ENCODE data around the gene IFT43.

Gene IFT43

DNA sequence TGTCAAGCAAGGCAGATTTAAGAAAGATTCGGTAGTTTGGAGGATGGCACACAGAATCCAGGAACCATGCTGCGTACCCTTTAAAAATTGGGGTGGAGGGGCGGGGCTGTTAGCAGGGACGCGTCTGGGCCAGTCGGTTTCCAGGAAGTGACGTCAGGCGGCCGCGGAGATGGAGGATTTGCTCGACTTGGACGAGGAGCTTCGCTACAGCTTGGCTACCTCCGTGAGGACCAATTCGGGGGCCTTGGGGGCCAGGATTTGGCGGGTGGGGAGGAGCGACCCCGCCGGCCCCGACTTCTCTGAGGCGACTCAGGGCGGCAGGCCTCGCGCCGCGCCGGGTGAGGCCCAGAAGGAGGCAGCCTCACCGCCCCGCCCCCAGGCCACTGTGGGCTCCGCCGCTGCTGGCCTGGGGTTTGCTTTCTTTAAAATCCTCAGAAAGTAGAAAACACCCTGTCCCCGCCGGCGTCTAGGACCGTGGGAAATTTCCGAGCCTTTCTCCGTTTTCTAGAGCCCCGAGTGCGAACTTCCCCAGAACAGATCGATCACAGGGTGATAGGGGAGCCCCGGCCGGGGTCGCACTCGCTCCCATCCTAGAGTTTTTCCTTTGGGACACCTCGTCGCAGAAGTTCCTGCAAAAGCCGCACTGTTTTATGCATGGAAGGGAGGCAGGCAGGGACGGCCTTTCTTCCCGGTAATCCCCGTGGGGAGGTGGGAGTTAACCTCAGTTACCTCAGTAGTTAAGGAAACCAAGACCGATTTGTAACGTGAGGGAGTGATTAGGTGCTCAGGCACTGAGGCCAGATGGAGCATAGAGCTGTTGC is at the start of gene IFT43:
Gene IFT43, plus strand, starts transcription at position 146 of the 821 bp plus-strand sequence. Its CDS starts 24 bp downstream, at position 170.
- peak; percentile 17 for DNase-seq

DNA sequence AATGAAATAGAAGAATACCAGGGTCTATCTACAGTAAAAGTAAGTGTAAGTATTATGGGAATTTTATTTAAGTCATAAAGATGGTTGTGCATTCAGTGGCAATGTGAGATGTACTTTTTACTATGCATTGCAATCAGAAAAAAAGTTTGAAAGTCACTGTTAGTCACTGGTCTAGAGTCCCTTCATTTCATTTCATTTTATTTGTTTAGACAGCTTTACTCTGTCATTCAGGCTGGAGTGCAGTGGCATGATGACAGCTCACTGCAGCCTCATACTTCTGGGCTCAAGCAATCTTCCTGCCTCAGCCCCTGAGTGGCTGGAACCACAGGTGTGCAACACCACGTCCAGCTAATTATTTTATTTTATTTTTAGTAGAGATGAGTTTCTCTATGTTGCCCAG is 46.4 kb upstream of the IFT43 start:
- DNase-seq, result no peak

- no peak for DNase-seq
These were observed 44.5 kb upstream of the IFT43 start for GRCh38 chr14:75941030-75941429.

DNA sequence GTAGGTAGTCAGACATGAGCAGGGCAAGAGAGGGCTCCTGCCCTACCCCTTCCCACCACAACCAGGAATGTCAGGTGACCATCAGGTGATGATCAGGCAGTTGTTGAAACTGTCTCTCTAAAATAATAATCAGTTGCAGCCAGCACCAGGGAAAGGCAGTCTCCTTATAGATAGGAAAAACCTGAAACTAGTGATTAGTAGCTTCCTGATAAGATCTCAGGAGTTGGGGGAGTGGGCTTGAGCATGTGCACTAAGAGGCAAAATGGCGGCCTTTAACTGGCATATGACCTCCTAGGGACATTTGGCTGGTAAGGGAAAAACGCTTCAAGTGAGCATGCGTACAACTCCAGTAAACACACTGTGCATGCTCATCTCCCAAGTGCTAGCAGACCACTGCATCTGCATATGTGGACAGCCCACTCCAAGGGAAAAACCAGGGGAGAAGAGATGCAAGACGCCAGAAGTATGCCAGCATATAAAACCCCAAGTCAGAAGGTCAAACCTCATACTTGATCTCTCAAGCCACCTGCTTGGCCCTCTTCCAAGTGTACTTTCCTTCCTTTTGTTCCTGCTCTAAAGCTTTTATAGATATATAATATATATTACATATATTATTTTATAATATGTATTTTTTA is 40.8 kb upstream of the IFT43 start:
- no peak for DNase-seq

DNA sequence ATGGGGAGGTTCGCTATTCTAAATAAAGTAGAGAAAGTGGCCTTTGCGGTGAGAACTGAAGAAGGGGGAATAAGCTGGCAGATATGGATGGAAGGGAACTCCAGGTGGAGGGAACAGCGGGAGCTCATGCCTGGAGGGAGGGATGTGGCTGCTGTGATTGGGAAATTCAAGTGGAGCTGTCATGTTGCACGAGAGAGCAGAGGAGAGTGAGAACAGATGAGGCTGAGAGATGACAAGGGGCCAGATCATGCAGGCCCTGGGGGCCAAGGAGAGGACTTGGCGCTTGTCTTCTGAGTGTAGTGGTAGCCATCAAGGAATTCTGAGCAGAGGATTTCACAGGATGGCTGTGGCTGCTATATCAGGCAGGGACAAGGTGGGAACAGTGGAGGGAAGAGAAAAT is 38.8 kb upstream of the IFT43 start:
- no peak for DNase-seq

DNA sequence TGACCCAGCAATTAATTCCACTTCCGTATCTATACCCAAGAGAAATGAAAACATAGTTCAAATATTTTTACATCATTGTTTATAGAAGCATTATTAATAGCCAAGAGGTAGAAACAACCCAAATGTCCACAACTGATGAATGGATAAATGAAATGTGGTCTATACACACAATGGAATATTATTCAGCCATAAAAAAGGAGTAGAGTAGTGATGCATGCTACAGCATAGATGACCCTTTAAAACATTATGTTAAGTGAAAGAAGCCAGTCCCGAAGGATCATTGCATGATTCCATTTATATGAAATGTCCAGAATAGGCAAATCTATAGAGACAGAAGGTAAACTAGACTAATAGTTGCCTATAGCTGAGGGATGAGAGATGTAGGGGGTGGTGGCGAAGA is 33.1 kb upstream of the IFT43 start:
- no peak for DNase-seq

- DNase-seq, result no peak
These were observed 26.5 kb upstream of the IFT43 start for GRCh38 chr14:75959031-75959430.

GRCh38 chr14:75960231-75960630 is 25.3 kb upstream of the IFT43 start:
- DNase-seq, result no peak

GRCh38 chr14:75961662-75962061 is 23.9 kb upstream of the IFT43 start:
- DNase-seq, result no peak

DNA sequence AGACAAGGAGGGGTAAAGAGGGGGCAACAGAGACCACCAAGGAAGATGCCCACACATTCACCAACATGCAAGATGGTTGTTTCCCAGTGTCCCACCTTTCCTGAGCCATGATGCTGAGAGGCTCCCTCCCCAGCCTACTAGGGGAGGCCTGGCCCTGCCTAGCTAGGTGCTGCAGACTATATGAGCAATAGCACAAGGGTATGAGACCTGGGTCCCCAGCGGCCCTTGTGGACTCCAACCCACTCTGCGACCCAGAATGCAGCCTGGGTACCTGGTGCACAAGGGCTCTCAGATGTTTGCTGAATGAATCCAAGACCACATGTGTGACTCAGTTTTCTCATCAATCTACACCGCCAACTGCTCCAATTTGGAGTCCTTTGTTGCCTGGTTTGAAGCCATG is 17.7 kb upstream of the IFT43 start:
- DNase-seq, result no peak

DNA sequence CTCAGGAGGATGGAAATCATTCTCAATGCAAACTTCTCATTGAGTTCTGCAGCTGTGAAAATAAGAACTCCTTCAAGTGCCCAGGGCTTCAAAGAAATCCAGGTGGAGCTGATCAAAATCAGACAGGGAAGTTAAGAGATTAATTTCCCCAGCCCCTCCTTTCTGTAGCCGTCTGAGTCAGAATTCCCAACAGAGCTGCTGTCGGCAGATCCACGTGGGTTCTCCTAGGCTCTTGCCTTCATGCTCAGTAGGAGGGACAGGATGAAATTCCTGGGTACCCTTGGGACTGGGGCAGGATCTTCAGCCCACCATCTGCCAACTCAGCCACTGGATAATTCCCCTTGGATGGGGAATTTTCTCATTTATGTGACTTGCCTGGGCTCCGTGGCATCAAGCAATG is 17.1 kb upstream of the IFT43 start:
- DNase-seq, result no peak

- DNase-seq, result no peak
These were observed 16.4 kb upstream of the IFT43 start for GRCh38 chr14:75969126-75969525.

- no peak for DNase-seq
These were observed 15.7 kb upstream of the IFT43 start for GRCh38 chr14:75969891-75970290.

DNA sequence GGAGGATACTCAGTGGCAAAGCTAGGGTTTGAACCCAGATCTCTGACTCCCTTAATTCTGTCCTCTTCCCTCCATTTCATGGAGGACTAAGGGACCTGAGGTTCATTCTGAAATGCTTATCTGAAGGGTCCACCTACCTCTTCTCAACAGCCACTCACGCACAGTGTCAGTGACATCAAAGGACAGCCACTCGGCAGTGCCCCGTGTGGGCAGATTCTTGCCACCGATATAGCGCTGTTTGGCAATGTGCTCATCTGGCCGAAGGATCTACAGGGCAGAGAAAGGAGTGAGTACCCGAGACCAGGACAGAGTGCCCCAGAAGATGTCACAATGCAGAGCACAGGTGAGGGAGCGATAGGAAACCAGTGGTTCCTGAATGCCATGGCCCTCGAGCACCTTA is 14.6 kb upstream of the IFT43 start:
- DNase-seq, result no peak

GRCh38 chr14:75971509-75971908 is 14.1 kb upstream of the IFT43 start:
- no peak for DNase-seq

GRCh38 chr14:75972801-75973421 is 12.7 kb upstream of the IFT43 start:
- DNase-seq, result no peak

DNA sequence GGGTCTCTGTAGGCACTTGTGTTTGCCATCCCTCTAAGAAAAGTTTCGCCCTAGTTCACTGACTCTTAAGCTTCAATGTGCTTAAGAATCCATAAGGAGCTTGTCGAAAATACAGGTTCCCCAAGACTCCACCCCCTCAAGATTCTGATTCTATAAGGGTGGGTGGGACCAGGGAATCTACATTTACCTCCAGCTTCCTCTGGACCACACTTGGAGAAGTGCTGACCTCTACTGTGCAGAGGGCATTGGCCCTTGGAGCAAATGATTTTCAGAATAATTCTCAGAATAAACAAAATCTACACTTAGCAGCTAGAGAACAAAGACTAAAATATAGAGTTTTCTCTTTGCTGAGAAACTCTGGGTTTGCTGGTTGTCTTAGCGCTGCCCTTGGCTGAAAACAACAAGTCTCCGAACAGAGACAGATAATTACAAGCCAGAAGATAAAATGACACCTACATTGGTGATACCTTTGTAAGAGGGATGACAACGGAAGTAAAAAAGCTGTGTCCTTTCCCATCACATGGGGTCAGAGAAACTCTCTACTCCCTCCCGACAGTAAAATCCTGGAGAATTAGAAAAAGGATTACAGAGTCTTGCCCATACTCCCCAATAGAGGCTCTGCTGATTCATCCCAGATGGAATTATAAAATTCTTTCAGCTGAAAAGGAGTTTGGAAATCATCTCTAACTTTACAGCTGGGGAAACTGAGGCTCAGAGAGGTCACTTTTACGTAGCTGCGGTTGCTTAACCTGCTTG is 8.6 kb upstream of the IFT43 start:
- DNase-seq, result no peak

DNA sequence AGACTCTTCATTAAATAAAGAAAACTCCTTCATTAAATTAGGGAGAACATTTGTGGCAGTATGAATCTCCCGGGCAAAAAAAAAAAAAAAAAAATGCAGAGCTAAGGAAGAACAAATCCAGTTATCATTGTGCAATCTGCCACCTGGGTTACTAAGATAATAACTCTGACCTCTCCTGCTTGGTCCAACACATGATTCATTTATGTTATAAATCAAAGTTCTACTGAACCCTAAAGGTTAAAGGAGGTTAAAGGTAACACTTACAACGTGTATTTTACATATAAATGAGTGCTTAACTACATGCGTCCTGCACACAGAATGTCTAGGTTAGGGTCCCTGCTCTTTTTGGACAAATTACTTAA is 8.0 kb upstream of the IFT43 start:
- no peak for DNase-seq

GRCh38 chr14:75978249-75978731 is 7.3 kb upstream of the IFT43 start:
- DNase-seq, result no peak

DNA sequence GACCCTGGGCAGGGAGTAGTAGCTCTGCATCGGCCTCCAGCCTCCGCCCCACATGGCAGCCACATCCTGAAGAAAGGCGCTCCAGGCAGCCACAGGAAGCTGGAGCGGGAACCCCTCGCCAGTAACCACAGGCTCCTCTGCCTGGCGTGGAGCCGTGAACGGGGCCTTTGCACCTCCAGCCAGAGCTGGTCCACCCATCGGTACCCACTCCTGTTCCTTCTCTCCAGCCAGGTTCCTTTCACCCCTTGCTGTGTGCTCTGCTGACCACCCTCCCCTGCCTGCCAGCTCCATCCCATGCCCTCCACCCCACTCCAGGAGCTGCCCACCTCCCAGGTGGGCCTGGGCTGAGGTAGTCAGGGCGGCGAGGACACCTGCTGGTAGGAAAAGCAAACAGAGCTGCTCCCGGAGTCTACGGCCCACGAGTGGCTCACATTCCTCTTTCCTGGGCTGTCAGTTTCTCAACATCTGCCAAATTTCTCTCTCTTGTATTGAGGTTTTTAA is 6.4 kb upstream of the IFT43 start:
- DNase-seq, result no peak

- no peak for DNase-seq
These were observed 5.7 kb upstream of the IFT43 start for GRCh38 chr14:75979648-75980565.

DNA sequence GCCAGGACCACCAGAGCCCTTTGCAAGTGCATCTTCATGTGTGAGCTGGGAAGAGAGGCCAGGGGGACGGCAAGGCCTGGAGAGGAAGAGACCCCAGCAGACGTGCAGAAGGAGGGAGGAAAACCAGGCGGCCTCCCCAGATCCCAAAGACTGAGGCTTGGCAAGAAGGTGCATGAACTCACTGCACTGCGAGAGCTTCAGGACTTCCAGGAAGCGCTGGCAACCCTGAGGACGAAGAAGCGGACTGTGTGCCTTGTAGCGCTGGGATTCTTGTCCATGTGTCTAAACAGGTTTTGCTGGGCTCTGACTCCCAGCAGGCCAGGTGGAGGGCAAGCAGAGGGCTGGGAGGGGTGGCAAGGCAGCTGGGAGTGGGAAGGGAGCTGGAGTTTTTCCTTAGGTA is 4.7 kb upstream of the IFT43 start:
- no peak for DNase-seq

All from NCI-H187 treated with DMSO at 0.1 percent for 48 hours (cell line).